ENCODE measurements around the gene NID1.

NID1 gene

DNA sequence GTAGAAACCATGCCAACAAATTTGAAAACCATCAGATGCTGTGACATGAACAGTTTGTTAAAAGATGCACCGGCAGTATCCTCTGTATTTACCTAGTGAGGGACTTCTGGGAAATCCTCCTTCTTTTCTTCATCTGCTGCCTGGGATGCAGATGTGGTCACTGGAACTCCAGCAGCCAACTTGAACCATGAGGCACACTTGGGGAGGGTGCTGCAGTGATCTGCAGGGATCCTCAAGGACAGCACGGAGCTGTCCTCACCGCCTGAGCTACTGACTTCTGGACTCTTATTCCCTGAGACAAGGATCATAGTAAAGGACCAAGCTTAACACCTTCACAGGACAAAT lies 19.5 kb upstream of the NID1 start:
- no peak overlapping the region for H4K12ac ChIP-seq (ENCODE audit: low read depth, low read length)
- no peak overlapping the region for H2BK120ac ChIP-seq (ENCODE audit: insufficient read depth, low read length, poor library complexity)
- no CpG with 5 or more reads among the region's 3 CpGs for WGBS (ENCODE audit: extremely low coverage, insufficient coverage, insufficient read length)

DNA sequence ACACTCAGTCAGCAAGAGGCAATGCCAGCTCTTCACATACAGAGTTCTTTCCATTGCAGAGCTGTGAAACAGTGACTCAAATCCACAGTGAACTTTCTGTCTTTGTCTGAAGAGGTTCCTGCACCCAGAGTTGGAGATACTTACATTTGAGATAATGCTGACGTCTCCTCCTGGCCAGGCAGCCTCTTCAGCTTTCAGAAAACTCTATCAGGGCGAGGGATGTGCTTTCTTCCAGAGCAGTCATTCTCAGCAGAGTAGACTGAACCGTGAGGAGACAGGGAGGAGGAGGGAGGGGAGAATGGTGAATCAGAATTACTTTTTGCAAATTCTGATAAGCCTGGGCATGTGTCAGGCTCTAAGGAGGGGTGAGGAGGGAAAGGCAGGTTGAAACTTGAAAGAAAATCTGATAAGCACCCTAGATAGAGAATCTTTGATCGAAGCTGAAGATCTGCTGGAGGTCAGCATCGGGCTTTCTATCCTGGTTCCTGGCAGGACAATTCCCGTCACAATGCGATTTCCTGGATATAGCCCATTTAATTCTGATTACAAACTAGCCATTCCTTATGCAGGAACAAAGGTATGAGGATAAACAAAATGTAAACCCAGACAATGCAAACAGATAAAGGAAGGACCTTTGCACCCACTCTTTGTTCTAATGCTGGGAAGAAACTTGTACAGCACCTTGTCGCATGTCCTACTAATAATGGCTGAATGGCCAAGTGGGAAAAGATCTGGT lies 18.9 kb upstream of the NID1 start:
- Histone ChIP-seq H3K27ac (ENCODE audit: low read depth, low read length) (no peak overlapping the region), H4K12ac (ENCODE audit: low read depth, low read length) (no peak overlapping the region), H3K27me3 (ENCODE audit: insufficient read depth, low read length) (no peaks in the 10 kb centered on the region), H3K79me2 (ENCODE audit: control insufficient read depth, insufficient read depth, low read length, poor library complexity) (no peaks in the 10 kb centered on the region), H3K14ac (ENCODE audit: low read length) (no peak overlapping the region), H2BK12ac (ENCODE audit: low read length) (no peak overlapping the region), H3K79me1 (ENCODE audit: low read length) (no peaks in the 10 kb centered on the region), H3K23ac (ENCODE audit: low read length) (no peak overlapping the region), H3K4me2 (ENCODE audit: low read length) (no peak overlapping the region), H3K36me3 (ENCODE audit: control insufficient read depth in 1 of 2, insufficient read depth in 2 of 2, low read length in 2 of 2) (no peaks in the 10 kb centered on the region), H3K4ac (ENCODE audit: low read depth, low read length) (no peak overlapping the region), H3K4me3 (ENCODE audit: low read depth, low read length) (no peak overlapping the region), H3K4me1 (ENCODE audit: control insufficient read depth in 1 of 2, insufficient read depth in 2 of 2, low read length in 2 of 2) (no peaks in the 10 kb centered on the region), H4K91ac (ENCODE audit: low read depth, low read length) (no peak overlapping the region), H2BK5ac (ENCODE audit: low read depth, low read length, poor library complexity) (no peak overlapping the region), H3K9ac (ENCODE audit: low read length) (no peak overlapping the region), H2AK5ac (ENCODE audit: low read length) (no peak overlapping the region), H3K9me3 (ENCODE audit: insufficient read depth, low read depth, low read length) (peaks cover 3% of the 10 kb centered on the region), H3K18ac (ENCODE audit: low read length) (no peak overlapping the region), H4K8ac (ENCODE audit: low read depth, low read length) (no peak overlapping the region), H2AFZ (ENCODE audit: insufficient read depth, low read length, poor library complexity) (no peak overlapping the region), H2BK120ac (ENCODE audit: insufficient read depth, low read length, poor library complexity) (no peak overlapping the region)
- no peak for DNase-seq
- WGBS (ENCODE audit: extremely low coverage, insufficient coverage, insufficient read length): no CpG with 5 or more reads among the region's 8 CpGs

More for the DNA sequence above, 19.5 kb upstream of the NID1 start:
- no peak overlapping the region for H3K14ac ChIP-seq (ENCODE audit: low read length)
- H4K8ac ChIP-seq (ENCODE audit: low read depth, low read length): no peak overlapping the region
- no peaks in the 10 kb centered on the region for H3K36me3 ChIP-seq (ENCODE audit: control insufficient read depth in 1 of 2, insufficient read depth in 2 of 2, low read length in 2 of 2)
- no peak overlapping the region for H3K18ac ChIP-seq (ENCODE audit: low read length)
- no peaks in the 10 kb centered on the region for H3K4me1 ChIP-seq (ENCODE audit: control insufficient read depth in 1 of 2, insufficient read depth in 2 of 2, low read length in 2 of 2)
- no peak overlapping the region for H3K23ac ChIP-seq (ENCODE audit: low read length)
- H3K4me2 ChIP-seq (ENCODE audit: low read length): no peak overlapping the region
- no peak overlapping the region for H2BK12ac ChIP-seq (ENCODE audit: low read length)
- DNase-seq: no peak
- no peaks in the 10 kb centered on the region for H3K27me3 ChIP-seq (ENCODE audit: insufficient read depth, low read length)
- no peaks in the 10 kb centered on the region for H3K79me2 ChIP-seq (ENCODE audit: control insufficient read depth, insufficient read depth, low read length, poor library complexity)
- H4K91ac ChIP-seq (ENCODE audit: low read depth, low read length): no peak overlapping the region
- no peak overlapping the region for H3K4me3 ChIP-seq (ENCODE audit: low read depth, low read length)
- H3K9me3 ChIP-seq (ENCODE audit: insufficient read depth, low read depth, low read length): peaks cover 3% of the 10 kb centered on the region
- no peak overlapping the region for H3K9ac ChIP-seq (ENCODE audit: low read length)
- H3K4ac ChIP-seq (ENCODE audit: low read depth, low read length): no peak overlapping the region
- H2AK5ac ChIP-seq (ENCODE audit: low read length): no peak overlapping the region
- H3K79me1 ChIP-seq (ENCODE audit: low read length): no peaks in the 10 kb centered on the region
- no peak overlapping the region for H2AFZ ChIP-seq (ENCODE audit: insufficient read depth, low read length, poor library complexity)
- H2BK5ac ChIP-seq (ENCODE audit: low read depth, low read length, poor library complexity): no peak overlapping the region
- no peak overlapping the region for H3K27ac ChIP-seq (ENCODE audit: low read depth, low read length)

DNA sequence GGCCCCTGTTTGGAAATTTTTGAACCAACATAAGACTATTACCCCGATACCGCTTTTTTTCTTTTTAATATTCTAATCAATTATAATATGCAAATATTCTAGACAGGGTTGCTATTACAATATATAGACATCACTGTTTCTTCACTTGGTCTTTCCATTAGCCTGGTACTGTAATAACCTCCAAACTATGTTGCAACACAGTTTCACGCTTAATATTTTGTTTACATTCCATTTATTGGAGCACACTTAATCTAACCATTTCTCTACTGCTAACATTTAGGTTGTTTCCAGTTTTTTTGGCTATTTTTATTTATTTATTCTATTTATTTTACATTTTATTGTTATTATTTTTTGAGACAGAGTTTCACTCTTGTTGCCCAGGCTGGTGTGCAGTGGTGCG lies 17.6 kb upstream of the NID1 start:
- Histone ChIP-seq H3K9me3 (ENCODE audit: insufficient read depth, low read depth, low read length) (peaks cover 3% of the 10 kb centered on the region), H3K4me2 (ENCODE audit: low read length) (no peak overlapping the region), H3K79me1 (ENCODE audit: low read length) (no peaks in the 10 kb centered on the region), H3K27me3 (ENCODE audit: insufficient read depth, low read length) (no peaks in the 10 kb centered on the region), H2AFZ (ENCODE audit: insufficient read depth, low read length, poor library complexity) (no peak overlapping the region), H3K4me3 (ENCODE audit: low read depth, low read length) (no peak overlapping the region), H4K8ac (ENCODE audit: low read depth, low read length) (no peak overlapping the region), H4K12ac (ENCODE audit: low read depth, low read length) (no peak overlapping the region), H2AK5ac (ENCODE audit: low read length) (no peak overlapping the region), H3K23ac (ENCODE audit: low read length) (no peak overlapping the region), H2BK5ac (ENCODE audit: low read depth, low read length, poor library complexity) (no peak overlapping the region), H3K27ac (ENCODE audit: low read depth, low read length) (no peak overlapping the region), H2BK12ac (ENCODE audit: low read length) (no peak overlapping the region), H3K4ac (ENCODE audit: low read depth, low read length) (no peak overlapping the region), H3K18ac (ENCODE audit: low read length) (no peak overlapping the region), H3K14ac (ENCODE audit: low read length) (no peak overlapping the region), H4K91ac (ENCODE audit: low read depth, low read length) (no peak overlapping the region), H3K4me1 (ENCODE audit: control insufficient read depth in 1 of 2, insufficient read depth in 2 of 2, low read length in 2 of 2) (no peaks in the 10 kb centered on the region), H2BK120ac (ENCODE audit: insufficient read depth, low read length, poor library complexity) (no peak overlapping the region), H3K9ac (ENCODE audit: low read length) (no peak overlapping the region), H3K79me2 (ENCODE audit: control insufficient read depth, insufficient read depth, low read length, poor library complexity) (no peaks in the 10 kb centered on the region), H3K36me3 (ENCODE audit: control insufficient read depth in 1 of 2, insufficient read depth in 2 of 2, low read length in 2 of 2) (no peaks in the 10 kb centered on the region)
- DNase-seq: no peak
- WGBS (ENCODE audit: extremely low coverage, insufficient coverage, insufficient read length): no CpG with 5 or more reads among the region's 4 CpGs

DNA sequence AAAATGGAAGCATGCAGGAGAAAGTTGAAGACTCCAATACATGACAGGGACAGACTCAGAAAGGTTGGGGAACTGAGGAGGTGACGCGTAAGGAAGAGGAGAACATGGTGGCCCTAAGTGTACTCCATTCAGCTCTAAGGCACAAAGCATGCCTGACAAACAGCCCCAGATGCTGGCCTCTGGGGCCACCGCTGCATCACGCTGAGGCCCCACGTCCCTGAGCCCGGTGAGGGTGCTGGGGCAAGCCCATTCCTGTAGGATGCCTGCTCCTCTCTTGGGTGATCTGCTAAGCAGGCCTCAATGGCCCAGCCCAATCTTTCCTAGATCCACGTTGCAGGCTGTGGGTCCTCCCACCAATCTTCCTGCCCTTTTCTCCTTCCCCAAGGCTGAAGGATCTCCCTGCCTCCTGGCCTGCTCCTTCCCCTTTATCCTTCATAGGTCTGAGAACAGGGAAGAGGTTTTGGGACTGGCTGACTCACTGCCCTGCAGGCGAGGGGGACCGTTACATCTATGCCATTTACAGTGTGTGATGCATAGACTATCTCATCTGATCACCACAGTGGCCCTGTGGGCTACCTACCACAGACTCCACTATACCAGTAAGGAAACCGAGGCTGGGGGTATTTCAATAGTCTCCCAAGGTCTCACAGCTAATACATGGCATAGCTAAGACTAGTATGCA lies 16.8 kb upstream of the NID1 start:
- Histone ChIP-seq H3K4me1 (ENCODE audit: control insufficient read depth in 1 of 2, insufficient read depth in 2 of 2, low read length in 2 of 2) (no peaks in the 10 kb centered on the region), H3K4ac (ENCODE audit: low read depth, low read length) (no peak overlapping the region), H3K4me3 (ENCODE audit: low read depth, low read length) (no peak overlapping the region), H3K9me3 (ENCODE audit: insufficient read depth, low read depth, low read length) (peaks cover 3% of the 10 kb centered on the region), H3K4me2 (ENCODE audit: low read length) (no peak overlapping the region), H4K12ac (ENCODE audit: low read depth, low read length) (no peak overlapping the region), H3K14ac (ENCODE audit: low read length) (no peak overlapping the region), H2AK5ac (ENCODE audit: low read length) (no peak overlapping the region), H3K79me1 (ENCODE audit: low read length) (no peaks in the 10 kb centered on the region), H3K9ac (ENCODE audit: low read length) (no peak overlapping the region), H2BK120ac (ENCODE audit: insufficient read depth, low read length, poor library complexity) (no peak overlapping the region), H3K36me3 (ENCODE audit: control insufficient read depth in 1 of 2, insufficient read depth in 2 of 2, low read length in 2 of 2) (no peaks in the 10 kb centered on the region), H4K91ac (ENCODE audit: low read depth, low read length) (no peak overlapping the region), H3K27ac (ENCODE audit: low read depth, low read length) (no peak overlapping the region), H2AFZ (ENCODE audit: insufficient read depth, low read length, poor library complexity) (no peak overlapping the region), H2BK5ac (ENCODE audit: low read depth, low read length, poor library complexity) (no peak overlapping the region), H4K8ac (ENCODE audit: low read depth, low read length) (no peak overlapping the region), H2BK12ac (ENCODE audit: low read length) (no peak overlapping the region), H3K27me3 (ENCODE audit: insufficient read depth, low read length) (no peaks in the 10 kb centered on the region), H3K18ac (ENCODE audit: low read length) (no peak overlapping the region), H3K79me2 (ENCODE audit: control insufficient read depth, insufficient read depth, low read length, poor library complexity) (no peaks in the 10 kb centered on the region), H3K23ac (ENCODE audit: low read length) (no peak overlapping the region)
- no peak for DNase-seq
- no CpG with 5 or more reads among the region's 10 CpGs for WGBS (ENCODE audit: extremely low coverage, insufficient coverage, insufficient read length)

All from trophoblast cell (in vitro differentiated cells and primary cell).